AG04450 (cell line): Measurements from ENCODE around the gene WDR86. TPM values are rescaled to one million over a fixed set of nuclear protein-coding genes. Genes with fewer than 3 reads are reported as not detected.

Experiments used
- CTCF ChIA-PET: fragments of 300-600, 350-600 bp; formaldehyde crosslinking; extraction: SDS; loops from one replicate; lab custom pipeline; 2022; ENCODE audit warnings: antibody characterized with exemption, inconsistent platforms; lab: Charles Lee
- POLR2A ChIA-PET: fragments of 350-600 bp; formaldehyde crosslinking; extraction: SDS; loops from one replicate; lab custom pipeline; 2021; ENCODE audit warnings: antibody characterized with exemption, inconsistent platforms; lab: Yijun Ruan, JAX
- DNase-seq: peaks from one replicate; pipeline ENCODE4 v3.0.0-alpha.2; 2011; ENCODE audit warnings: low read depth, low spot score
- H3K27ac ChIP-seq: one replicate; pipeline ENCODE4 v1.5.1; 2012; ENCODE audit warnings: low read depth, low read length, control low read depth
- H3K27me3 ChIP-seq: one replicate; pipeline ENCODE4 v1.6.0; 2012; ENCODE audit warnings: low read length; ENCODE audit not compliant: control insufficient read depth, insufficient read depth
- H3K4me3 ChIP-seq: 2 replicates; pipeline ENCODE4 v1.5.1; 2011; ENCODE audit warnings: mild to moderate bottlenecking, low read depth, low read length, control low read depth
- H3K9me3 ChIP-seq: 2 replicates; pipeline ENCODE4 v1.5.1; 2012; ENCODE audit warnings: low read length; ENCODE audit not compliant: control insufficient read depth, insufficient read depth
- CTCF ChIP-seq: IDR thresholded peaks from 2 replicates; pipeline ENCODE4 v1.5.1; 2011; ENCODE audit warnings: low read depth, low read length, control low read depth, inconsistent platforms
- polyA plus RNA-seq: library from polyadenylated mRNA; depleted of rRNA; stranded (reverse); fragments of >200 nt; gene quantifications from 2 replicates; pipeline ENCODE4 v1.2.3, GENCODE V29; 2011

WDR86 gene
- polyA plus RNA-seq, 1 experiment: 0.15 TPM

DNA sequence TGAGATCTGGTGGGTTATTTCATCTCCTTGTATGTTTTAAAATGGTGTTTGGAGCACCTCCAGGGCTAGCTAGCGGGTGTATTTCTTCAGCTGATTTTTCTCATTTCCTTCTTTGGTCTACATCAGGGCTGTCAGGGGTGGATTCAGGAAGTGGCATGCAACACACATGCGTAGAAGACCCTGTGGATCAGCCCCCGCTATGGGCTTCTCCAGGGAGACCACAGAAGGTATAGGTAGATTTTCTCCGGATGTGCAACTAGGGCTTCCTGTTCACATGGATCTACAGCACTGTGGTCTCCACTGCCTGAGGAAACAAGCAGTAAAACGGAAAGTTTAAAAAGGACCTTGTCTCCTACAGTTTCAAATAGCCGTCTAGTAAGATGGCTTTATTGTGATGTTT, 57.9 kb downstream of the WDR86 start:
- no peak overlapping the region for H3K27ac ChIP-seq
- ChIA-PET CTCF (interaction anchor here (0.9 to 8.7 kb wide), 9 partner anchors 9 to 407 kb away, joined by 3 to 160 read pairs (median 6); no protein-coding TSS in a partner anchor), POLR2A (no interaction called here)
- H3K27me3 ChIP-seq: no peaks in the 10 kb centered on the region
- H3K4me3 ChIP-seq: no peak overlapping the region
- TF ChIP-seq CTCF: no peak
- no peak for DNase-seq
- H3K9me3 ChIP-seq: no peaks in the 10 kb centered on the region

GRCh38 chr7:151351027-151351426, 58.8 kb downstream of the WDR86 start:
- ChIA-PET CTCF (interaction anchor here (0.9 to 8.7 kb wide), 15 partner anchors 8 to 408 kb away, joined by 3 to 160 read pairs (median 5); no protein-coding TSS in a partner anchor), POLR2A (interaction anchor here (1.0 kb wide), 1 partner anchor 36 kb away, joined by 7 read pairs; no protein-coding TSS in a partner anchor)
- TF ChIP-seq CTCF: no peak; the same call in 1 of the 2 replicates
- no peak overlapping the region for H3K27ac ChIP-seq
- H3K9me3 ChIP-seq: no peaks in the 10 kb centered on the region
- no peaks in the 10 kb centered on the region for H3K27me3 ChIP-seq
- no peak for DNase-seq
- H3K4me3 ChIP-seq: no peak overlapping the region

- ChIA-PET CTCF (interaction anchor here (0.6 to 8.7 kb wide), 6 partner anchors 10 to 99 kb away, joined by 3 to 160 read pairs (median 5); no protein-coding TSS in a partner anchor), POLR2A (interaction anchor here (0.6 kb wide), 1 partner anchor 8 kb away, joined by 5 read pairs; no protein-coding TSS in a partner anchor)
- no peak overlapping the region for H3K27ac ChIP-seq
- H3K4me3 ChIP-seq: no peak overlapping the region
- H3K27me3 ChIP-seq: no peaks in the 10 kb centered on the region
- no peak for TF ChIP-seq CTCF
- H3K9me3 ChIP-seq: no peaks in the 10 kb centered on the region
- DNase-seq: no peak
Observed at GRCh38 chr7:151349507-151349853, 60.4 kb downstream of the WDR86 start.

- Histone ChIP-seq H3K27me3 (no peaks in the 10 kb centered on the region), H3K9me3 (no peaks in the 10 kb centered on the region), H3K27ac (no peak overlapping the region), H3K4me3 (no peak overlapping the region)
- CTCF ChIA-PET: interaction anchor here (0.6 to 8.7 kb wide), 5 partner anchors 10 to 99 kb away, joined by 3 to 160 read pairs (median 5); no protein-coding TSS in a partner anchor
- no peak for TF ChIP-seq CTCF
- no peak for DNase-seq
- POLR2A ChIA-PET: interaction anchor here (0.6 kb wide), 1 partner anchor 8 kb away, joined by 5 read pairs; no protein-coding TSS in a partner anchor
Observed at GRCh38 chr7:151348970-151349369, 60.9 kb downstream of the WDR86 start.

DNA sequence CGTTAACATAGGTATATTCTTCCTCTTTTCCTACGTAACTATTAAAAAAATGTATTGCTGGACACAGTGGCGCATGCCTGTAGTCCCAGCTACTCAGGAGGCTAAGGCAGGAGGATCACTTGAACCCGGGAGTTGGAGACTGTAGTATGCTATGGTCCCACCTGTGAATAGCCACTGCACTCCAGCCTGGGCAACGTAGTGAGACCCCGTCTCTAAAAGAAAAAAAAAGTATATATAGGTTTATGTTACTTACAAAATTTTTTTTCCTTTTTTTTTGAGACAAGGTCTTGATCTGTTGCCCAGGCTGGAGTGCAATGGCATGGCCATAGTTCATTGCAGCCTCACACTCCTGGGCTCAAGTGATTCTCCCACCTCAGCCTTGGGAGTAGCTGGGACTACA, 62.6 kb downstream of the WDR86 start:
- no peaks in the 10 kb centered on the region for H3K9me3 ChIP-seq
- no peak overlapping the region for H3K27ac ChIP-seq
- H3K27me3 ChIP-seq: no peaks in the 10 kb centered on the region
- CTCF ChIA-PET: interaction anchor here (0.9 to 8.7 kb wide), 3 partner anchors 31 to 103 kb away, joined by 4 to 160 read pairs (median 6); no protein-coding TSS in a partner anchor
- TF ChIP-seq CTCF: no peak
- no peak for DNase-seq
- POLR2A ChIA-PET: no interaction called here
- H3K4me3 ChIP-seq: no peak overlapping the region
